ENCODE results near the gene TACR2.
A peak's percentile ranks its signal among the peaks of the same experiment; 100 is the strongest.

The TACR2 gene

DNA sequence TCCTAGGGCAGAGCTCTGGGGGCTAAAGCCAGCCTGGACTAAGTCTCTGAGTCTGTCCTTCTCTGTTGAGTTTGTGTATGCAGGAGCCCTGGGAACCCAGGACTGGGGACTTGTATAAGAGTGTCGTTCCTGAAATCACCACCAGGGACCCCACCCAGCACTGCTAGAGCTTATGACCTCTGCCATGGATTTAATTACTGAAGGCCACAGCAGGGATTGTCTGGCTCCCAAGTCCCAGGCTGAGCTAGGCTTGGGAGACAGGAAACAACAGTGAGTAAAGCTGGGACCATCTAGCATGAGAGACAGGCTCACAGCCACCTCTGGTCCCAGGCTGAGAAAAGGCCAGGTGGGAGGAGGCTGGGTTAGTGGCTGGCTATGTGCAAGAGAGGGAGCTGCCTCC, 33.1 kb upstream of the TACR2 start:
- DNase-seq = peak; percentile 63

DNA sequence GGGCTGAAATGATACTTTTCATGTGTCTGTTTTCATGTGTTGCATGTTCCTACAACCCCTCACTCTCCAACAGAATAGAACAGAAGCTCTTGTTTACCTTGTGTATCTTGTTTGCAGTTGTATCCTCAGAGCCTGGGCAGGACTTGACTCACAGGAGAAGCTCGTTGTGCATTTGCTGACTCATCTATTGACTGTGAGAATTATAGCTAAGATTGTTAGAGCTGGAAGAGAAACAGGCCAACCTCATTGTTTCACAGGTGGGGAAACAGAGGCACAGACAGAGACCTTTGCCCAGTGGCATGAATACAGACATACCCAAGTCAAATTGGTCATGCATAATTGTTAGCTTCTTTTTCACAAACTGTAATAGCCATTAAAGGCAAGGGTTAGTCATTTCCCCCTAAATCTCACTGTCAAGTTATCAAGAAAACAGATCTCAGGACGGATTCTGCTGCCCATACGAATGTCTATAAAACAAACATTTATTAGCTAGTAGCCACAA, 30.0 kb upstream of the TACR2 start:
- peak; percentile 55 for DNase-seq

DNA sequence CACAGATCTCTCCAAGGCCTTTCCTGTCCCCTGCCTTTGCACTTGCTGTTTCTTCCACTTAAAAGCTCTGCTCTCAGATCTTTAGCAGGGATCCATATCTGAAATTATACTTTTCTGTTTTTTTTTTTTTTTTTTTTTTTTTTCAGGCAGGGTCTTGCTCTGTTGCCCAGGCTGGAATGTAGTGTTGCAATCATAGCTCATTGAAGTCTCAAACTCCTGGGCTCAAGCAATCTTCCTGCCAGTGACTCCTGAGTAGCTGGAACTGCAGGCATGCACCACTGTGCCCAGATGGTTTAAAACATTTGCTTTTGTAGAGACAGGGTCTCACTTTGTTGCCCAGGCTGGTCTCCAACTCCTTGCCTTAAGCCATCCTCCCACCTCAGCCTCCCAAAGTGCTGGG, 29.5 kb upstream of the TACR2 start:
- DNase-seq = no peak

DNA sequence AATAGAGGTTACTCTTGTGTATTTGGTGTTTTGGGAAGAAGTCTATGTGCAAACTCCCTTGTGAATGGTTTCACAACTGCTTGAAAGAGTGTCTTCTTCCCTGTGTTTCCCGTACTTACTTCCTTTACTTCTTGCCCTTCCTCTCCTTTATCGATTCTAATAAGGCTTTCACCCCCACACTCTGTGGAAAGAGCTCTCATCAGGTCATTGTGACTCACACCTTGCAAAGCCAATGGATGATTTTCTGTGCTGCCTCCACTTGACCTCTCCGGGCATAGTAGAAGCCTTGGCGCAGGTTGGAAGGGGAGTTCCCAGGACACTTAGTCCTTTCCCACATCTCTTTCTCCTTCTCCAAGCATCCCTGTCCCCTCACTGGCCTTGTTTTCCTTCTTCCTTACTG, 28.3 kb upstream of the TACR2 start:
- DNase-seq = no peak

DNA sequence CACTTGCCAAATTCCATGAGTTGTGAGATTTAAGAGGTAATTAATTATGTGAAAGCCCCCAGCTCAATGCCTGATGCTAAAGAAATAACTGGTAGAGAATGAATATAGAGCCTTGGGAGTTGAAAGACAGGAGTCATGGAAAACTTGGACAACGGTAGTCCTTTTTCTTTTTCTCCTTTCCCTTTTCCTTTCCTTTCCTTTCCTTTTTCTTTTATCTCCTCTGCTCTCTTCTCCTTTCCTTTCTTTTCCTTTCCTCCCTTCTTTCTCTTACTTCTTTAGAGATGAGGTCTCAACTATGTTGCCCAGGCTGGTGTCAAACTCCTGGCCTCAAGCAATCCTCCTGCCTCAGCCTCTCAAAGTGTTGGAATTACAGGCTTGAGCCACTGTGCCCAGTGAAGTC, 26.6 kb upstream of the TACR2 start:
- no peak for DNase-seq

DNA sequence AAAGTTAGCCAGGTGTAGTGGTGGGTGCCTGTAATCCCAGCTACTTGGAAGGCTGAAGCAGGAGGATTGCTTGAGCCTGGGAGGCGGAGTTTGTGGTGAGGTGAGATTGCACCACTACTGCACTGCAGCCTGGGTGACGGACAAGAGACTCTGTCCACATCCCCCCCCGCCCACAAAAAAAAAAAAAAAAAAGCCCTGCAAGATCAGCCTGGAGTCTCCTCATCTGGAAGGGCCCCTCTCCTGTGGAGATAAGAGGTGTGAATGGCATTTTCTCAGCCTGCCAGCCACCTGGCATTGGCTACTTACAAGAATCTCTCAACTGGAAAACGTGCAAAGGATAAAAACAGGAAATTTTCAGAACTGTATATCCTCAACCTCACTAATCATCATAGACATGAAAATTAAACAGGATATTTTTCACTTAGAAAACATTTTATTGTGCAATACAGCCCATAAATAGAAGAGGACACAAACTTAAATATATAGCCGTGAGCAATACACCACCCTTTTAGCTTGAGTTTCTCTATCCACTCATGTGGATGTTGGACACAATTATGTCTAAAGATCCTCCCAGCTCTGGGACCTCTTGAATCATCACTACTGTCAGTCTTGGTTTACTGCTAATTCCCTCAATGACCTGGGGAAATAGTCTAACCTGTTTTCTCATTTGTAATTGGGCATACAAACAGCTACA, 23.2 kb upstream of the TACR2 start:
- no peak for DNase-seq

DNA sequence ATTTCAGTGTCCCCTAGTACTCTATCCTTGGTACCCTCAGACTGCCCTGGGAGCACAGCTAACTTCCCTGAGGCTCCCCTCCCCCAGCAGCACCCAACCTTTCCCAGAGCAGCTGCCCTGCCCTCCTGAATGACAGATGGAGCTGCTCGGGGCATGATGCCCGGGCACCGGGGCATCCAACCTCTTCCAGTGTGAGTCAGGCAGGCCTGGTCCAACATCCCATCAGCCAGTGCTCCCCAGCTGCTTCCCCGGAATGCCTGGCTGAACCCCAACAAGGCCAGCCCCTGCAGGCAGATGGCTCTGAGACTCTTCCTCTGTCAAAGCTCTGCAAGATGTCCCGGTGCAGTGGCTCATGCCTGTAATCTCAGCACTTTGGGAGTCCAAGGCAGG, 22.6 kb upstream of the TACR2 start:
- DNase-seq = no peak

DNA sequence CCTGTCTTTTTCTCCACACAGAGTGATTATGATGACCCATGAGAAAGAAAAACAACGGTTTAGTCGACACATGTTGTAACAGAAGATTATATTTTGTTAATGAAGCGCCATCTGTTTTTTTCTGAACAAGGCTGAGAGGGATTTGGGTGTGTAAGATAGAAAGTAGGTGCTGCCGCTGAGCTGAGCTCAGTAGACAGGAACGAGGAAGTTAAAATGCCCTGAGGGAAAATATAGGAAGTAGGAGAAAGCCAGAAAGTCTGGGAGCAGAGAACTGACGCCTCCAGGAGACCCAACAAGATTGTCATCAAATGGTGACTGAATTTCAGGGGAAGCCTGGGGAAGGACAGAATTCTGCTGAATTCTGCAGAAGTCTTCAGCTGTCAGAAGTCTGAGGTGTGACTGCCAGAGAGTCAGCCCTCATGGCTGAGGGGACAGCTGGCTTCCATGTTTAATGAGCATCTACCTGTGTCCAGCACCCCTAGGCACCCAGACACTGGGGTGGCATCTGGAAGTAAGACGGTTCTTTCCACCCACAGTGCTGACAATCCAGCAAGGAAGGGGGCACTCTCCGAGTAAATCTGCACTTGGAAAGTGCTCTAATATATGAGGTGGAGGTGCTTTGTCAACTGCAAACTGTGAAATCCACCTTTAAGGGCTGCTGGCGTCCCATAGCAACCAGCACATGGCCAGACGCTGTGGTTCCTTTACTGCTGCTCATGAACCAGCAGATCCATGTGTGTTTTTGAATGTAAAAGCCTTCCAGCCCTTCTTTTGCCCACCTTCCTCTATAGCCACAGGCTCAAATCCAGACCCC, 22.0 kb upstream of the TACR2 start:
- DNase-seq = no peak

DNA sequence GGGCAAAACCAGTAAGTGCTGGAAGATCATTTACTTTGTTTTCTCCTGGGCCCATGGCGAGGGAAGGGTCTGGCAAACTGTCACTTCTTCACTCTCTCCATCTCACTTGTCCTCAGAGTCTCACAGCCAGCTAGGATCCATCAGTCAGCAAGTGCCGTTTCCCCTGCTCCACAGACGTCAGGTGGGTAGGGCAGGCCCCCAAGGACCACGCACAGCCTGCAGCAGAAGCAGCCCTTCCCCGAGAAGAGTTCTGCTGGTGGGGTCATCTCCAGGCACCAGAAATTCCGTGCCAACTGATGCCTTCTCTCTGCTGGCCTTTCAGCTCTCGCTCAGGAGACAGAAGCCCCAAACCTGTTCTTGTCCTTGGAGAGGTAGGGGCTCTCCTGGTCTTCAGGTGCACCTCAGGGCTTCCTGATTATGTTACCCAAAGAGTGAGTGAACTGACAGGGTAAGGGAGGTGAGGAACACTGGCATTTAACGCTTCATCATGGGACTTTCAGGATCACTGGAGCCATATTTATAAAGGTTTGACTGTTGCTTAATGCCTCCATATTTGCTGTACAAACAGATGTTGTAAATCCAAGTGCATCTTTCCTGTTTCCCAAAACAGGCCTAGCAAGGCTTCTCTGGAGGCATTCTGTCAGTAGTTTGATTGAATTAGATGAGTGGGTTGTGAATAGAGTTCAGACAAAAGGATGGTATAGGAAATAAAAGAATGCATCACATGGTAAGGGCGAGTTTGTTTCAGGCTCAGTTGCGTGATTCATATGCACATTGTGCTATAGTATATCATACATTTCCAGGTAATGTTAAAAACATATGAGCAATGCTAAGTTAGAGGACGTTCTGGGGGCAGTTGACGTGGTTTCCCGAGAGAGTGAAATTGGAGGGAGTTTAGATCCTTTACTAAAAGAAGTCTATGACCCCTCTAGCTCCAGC, 20.9 kb upstream of the TACR2 start:
- no peak for DNase-seq

DNA sequence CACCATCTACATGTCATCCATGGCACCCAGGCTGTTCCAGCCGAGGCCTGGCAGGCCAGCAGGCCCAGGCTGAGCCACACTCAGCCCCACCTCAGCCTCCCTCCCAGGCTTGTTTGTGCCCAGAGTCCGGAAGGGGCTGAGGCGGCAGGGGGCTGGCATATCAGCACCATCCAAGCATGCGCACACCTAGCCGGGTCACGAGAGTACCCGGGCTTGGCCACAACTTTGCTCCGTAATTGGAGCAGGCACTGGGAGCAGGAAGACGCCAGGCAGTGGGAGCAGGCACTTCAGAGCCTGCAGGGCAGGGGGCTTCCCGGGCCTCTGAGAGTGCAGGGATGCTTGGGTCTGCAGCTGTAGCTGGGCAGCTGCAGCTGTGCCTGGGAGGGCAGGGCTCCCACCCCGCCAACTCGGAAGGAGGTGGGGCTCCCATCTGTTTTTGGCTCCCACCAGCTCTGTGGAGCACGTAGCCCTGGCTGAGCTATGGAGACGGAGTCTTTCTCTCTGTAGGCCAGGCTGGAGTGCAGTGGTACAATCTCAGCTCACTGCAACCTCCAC, 19.3 kb upstream of the TACR2 start:
- DNase-seq = no peak

DNA sequence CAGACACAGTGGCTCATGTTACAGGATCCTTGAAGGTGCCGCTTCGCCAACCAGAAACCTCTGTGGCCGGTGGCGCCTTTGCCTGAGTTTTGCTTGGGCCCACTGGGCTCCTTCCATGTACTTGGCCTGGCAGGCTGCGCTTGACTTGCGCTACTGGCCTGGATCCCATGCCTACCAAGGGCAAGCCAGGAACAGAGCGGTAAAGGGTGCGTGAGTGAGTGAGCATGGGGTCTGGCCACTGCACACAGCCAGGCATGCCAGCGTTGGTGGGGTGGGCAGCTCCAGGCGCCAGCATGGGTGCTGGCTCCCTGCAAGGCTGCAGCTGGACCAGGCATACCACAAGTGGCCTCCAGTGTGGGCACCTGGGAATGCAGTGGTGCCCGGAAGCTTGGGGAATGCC, 18.2 kb upstream of the TACR2 start:
- DNase-seq = no peak

DNA sequence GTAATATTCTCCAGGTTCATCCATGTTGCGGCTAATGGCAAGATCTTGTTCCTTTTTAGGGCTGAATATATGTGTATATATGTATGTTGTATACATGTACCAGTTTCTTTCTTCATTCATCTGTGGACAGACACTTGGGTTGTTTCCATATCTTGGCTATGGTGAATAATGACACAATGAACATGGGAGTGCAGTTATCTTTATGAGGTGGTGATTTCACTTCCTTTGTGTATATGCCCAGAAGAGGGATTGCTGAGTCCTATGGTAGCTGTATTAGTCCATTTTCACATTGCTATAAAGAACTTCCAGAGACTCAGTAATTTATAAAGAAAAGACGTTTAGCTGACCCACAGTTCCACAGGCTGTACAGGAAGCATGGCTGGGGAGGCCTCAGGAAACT, 17.5 kb upstream of the TACR2 start:
- no peak for DNase-seq

DNA sequence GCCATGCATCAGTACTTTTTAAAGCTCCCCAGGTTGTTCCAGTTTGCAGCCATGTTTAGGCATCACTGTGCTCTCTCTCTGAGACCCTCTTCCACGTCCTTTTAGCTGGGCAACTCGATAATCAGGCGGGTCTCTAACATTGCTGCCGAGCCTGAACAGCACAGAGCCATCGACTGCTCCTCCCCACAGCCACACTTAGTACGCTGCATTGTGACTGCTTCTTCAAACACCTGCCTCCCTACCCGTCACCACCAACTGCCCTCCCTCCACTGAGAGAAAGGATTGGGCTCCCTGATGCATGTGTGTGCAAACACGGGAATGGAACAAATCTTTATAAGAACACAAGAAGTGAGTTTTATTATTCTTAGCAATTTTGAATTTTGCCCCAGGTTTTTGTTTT, 11.4 kb upstream of the TACR2 start:
- no peak for DNase-seq

DNA sequence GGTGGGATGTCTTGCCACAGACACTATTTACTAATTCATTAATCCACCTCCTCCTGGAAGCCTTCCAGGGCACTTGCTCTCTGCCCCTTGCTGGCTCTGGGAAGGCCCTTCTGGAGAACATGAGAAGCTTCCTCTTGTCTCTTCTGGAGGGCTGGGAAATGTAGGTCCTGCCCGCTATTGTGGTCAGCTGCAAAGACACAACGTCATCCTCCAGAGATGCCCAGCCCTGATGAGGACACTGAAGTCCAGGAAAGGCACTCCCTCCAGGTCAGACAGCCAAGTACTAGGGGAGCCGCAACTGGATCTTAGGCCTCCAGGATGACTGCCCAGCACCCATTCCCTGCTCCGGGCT, 9.6 kb upstream of the TACR2 start:
- no peak for DNase-seq

DNA sequence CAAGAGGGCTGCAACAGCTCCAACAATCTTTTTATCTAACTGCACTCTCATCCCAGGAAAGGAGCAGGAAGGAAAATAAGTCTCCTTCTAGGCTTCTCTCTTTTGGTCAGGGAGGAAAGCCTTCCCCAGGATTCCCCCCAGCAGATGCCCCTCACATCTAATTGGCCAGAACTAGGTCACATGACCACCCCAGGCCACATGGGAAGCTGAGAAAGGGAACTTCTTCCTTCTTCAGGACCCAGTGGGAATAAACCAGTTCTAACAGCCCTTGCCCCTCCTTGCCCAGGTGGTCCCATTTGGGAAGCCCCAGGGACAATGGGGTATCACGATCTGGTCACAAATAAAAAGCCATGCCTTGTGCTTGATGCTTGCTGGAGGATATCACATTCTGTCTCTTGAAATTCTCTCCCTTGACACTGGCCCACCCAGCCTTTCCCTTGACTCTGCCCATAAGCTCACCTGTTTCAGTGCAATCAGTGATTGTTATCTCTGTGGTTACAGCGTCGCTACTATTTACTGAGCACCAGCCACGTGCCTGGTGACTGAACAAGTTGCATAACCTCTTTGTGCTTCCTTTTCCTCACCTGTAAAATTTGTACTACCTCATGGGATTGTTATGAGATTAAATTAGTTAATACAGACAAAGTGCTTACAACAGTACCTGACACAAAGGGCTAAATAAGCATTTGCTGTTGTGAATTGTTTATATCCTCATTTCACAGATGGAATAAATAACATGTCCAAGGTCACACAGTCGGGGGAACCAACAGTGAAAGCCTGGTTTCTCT, 9.0 kb upstream of the TACR2 start:
- DNase-seq = no peak

DNA sequence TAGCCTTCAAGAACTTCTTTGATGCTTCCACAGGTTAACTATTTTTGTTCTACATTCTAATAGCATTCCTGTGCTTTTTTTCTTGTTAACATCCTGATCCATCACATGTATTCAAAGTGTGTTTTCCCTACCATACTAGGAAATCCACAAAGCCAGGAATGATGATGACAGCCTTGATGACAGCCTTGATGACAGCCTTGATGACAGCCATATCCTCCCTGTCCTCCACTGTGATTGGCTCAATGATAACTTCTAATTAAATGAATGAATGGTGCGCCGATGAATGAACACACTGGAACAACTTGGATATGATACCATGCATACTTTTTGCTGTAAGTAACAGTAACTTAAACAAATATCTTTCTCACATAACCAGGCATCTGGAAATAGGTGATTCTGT, 8.3 kb upstream of the TACR2 start:
- DNase-seq = no peak

DNA sequence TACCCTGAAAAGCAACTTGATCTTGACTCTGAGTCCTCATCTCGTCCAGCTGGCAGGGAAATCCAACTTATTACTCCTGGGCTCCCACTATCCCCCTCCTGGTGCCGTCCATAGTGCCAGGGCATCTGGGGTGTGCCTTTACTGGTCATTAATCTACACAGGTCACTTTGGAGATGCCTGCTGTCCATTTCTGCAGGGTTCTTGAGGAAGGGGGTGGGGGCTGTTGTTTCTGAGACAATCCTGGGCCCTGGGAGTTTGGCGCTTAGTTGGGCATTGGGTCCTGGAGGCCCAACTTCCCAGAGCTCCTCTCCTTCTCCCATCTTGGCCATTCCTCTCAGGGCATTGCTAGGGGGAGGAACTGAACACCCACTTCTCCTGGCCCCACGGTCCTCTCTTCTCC, 6.0 kb upstream of the TACR2 start:
- DNase-seq = no peak

DNA sequence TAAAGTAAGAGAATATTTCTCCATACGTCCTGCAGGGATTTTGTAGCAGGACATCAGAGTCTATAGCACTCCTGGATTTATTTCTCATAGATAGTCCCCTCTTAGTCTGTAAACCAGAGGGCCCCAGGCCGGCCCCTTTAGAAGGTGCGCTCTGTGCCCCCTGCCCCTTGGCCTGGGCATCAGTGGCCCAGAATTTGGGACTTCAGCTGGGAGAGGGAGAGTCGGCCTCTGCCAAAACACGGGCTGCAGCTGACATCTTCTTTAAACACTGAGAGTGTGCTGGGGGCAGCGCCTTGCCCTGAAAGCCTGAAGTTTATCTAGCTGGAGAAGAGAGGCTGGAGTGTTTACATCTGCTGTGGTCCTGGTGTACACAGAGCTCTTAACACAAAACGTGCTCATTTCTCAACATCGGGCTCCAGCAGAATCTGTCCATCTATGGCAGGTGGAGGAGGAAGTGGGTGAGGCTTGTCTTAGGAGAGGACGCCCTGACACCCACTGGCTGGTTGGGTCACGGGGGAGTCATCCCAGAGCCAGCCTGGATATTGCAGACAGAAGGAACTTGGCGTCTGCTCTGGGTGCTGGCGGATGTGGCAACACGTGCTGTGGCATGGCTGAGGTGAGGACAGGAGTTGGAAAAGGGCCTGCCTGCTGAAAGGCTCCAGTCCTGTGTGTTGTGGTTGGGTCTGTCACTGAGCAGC, 5.0 kb upstream of the TACR2 start:
- DNase-seq = no peak

DNA sequence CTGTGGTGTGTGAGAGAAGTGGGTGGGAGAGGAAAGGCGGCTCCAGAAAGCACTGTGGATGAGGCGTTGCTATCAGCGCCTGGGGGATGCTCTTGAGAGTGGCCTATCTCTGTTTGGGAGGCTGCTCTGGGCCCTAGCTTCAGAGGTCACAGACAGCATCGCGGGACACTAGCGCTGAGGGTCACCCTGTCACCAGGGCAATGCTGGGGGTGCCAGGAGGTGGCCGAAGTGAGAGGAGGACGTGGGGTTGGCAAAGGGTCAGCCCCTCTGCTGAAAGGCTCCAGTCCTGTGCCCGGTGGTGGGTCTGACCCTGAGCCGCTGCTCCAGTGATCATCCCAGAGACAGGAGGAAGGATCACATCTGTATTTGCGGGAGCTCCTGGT, 3.0 kb upstream of the TACR2 start:
- DNase-seq = no peak

DNA sequence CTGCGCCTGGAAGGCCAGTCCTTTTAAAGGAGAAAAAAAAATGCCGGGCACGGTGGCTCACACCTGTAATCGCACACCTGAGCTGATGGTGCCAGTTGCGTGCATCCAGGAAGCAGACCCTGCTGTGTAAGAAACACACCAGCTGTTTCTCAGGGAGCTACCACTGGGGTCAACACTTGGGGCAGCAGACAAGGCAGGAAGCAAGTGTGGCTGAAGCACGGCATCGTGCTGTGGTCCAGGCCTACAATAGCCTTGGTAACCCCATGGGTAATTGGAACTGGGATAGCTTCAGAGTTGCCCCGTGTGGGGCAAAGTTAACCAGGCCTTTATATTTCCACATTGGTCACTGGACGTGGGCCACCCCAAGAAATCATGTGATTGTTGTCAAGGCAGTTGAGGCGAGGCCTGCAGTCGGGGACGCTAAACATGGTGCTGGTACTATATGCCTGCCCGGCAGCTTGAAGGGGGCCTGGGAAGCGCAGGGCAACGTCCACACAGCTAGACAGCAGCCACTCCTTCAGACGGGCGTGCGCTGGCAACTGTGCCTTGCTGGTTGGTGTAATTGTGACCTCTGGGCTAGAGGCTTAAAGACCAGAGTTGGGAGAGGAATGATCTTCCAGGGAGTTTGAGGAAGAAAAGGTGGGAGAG, 2.5 kb upstream of the TACR2 start:
- no peak for DNase-seq

DNA sequence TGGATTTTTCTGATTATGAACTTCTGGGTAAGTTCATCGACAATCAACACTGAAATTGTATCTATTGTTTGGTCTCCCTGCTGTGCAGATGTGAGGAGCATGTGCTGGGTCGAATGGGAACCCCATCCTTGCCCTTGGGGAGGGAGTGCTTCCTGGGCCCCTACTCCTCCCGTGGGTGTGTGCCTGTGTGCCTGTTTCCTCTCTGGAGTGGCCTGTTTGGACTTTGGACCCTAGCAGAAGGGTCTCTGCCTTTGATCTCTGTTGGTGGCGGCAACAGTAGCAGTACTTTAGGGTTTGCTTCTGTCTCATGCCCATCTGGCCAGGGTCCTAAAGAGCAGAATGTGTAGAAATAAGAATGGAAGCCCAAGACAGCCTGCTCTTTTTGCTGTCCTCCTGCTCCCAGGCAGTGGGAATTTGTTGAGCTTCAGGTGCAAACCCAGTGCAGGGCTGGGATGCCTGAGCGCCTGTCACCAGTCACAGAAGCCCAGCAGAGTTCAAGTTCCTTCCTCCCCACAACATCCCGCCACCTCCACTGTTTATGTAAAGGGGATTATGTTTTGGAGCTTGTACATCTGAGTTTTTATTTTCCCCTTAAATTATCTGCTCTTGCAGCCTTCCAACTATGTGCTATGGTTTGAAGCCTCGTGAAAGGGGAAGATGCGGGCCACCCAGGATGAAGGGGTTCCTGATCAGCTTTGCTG, 1.5 kb upstream of the TACR2 start:
- DNase-seq = no peak
